ENCODE measurements around the gene BCL2A1. TPM values are rescaled to one million over a fixed set of nuclear protein-coding genes. Genes with fewer than 3 reads are reported as not detected.
A peak's percentile ranks its signal among the peaks of the same experiment; 100 is the strongest.

Gene BCL2A1
- total and polyA plus RNA-seq, 10 of the 15 experiments (the other 5 are each of a cell fraction or from before 2014, with no cell fraction given) = 181 to 570 (median 321) TPM

DNA sequence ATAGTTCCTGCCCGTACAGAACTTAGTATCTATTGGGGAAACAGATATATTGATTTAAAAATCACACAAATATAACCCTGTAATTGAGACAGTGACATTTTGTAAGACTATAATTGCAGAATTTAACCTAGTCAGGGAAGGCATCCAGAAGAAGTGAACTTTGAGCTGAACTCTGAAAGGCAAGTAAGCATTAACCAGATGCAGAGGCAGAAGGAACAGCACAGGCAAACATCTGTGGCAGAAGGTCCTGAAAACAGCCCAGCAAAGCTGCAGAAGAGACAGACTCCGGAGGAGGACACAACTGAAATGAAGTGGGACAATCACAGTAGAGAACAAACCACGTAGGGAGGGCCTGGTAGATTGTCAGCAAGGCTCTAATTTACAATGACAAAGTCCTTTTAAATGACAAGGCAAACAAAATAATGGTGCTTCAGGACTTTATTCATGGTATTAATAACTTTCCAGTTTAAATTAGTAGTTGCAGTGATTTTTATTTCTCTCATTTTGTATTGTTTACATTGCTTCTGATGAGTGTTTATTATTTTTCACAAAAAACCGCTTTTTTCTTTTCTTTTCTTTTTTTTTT, 14.5 kb downstream of the BCL2A1 start:
- DNase-seq (ENCODE audit: low read depth, low spot score) (no peak), FAIRE-seq (no peak), ATAC-seq (peak; percentile 9; the same call in 2 of the 3 replicates)
- peaks cover 6% of the 10 kb centered on the region; the same call in 1 of the 2 replicates for H3K4me1 ChIP-seq (ENCODE audit: control insufficient read depth, insufficient read depth, low read length)
- ChIA-PET RAD21 (ENCODE audit: unreplicated experiment) (interaction anchor here (1.3 to 8.3 kb wide), 3 partner anchors 9 to 103 kb away, joined by 3 to 48 read pairs (median 3); no protein-coding TSS in a partner anchor), SMC1A (ENCODE audit: uncharacterized antibody, unreplicated experiment) (interaction anchor here (0.7 to 8.0 kb wide), 10 partner anchors 9 to 62 kb away, joined by 3 to 85 read pairs (median 4); no protein-coding TSS in a partner anchor), POLR2A (interaction anchor here (0.9 to 1.9 kb wide), 5 partner anchors 8 to 33 kb away, joined by 3 to 10 read pairs (median 5); no protein-coding TSS in a partner anchor), CTCF (interaction anchor here (0.7 kb wide), 1 partner anchor 187 kb away, joined by 3 read pairs; no protein-coding TSS in a partner anchor)
- WGBS (ENCODE audit: insufficient coverage, insufficient replicate concordance, low lambda C conversion rate, missing lambda C conversion rate) = 48% methylated on average over 4 of the region's 4 CpGs
- no peak overlapping the region for H3K9ac ChIP-seq (ENCODE audit: control insufficient read depth, insufficient read depth, low read length)
- no peak overlapping the region for H3K4me3 ChIP-seq
- in situ Hi-C loops (cut with MboI) (no loop called here), intact Hi-C loops (cut with micrococcal nuclease; ENCODE audit: unreplicated experiment) (no loop called here)
- H3K79me2 ChIP-seq (ENCODE audit: control insufficient read depth, insufficient read depth, low read length) = peaks cover 9% of the 10 kb centered on the region
- BruUV-seq (replicated peaks) = no TSS peak
- H3K27me3 ChIP-seq (replicated peaks in 1 of 2; ENCODE audit: control insufficient read depth in 2 of 2, insufficient read depth in 2 of 2, low read length in 1 of 2) = no peaks in the 10 kb centered on the region
- H3K27ac ChIP-seq (ENCODE audit: control insufficient read depth, insufficient read depth) = no peak overlapping the region
- H4K20me1 ChIP-seq (ENCODE audit: control insufficient read depth, insufficient read depth) = no peaks in the 10 kb centered on the region
- H3K4me2 ChIP-seq (ENCODE audit: control insufficient read depth, insufficient read depth) = no peak overlapping the region
- TF ChIP-seq RB1 (IDR thresholded peaks at IDR 0.05; ENCODE audit: borderline replicate concordance) (no peak), EZH2 (IDR thresholded peaks at IDR 0.05; ENCODE audit: borderline replicate concordance, control insufficient read depth, low read depth, low read length) (no peak), EGR1 (IDR thresholded peaks at IDR 0.05; ENCODE audit: borderline replicate concordance in 1 of 2, low read depth in 2 of 2, low read length in 2 of 2) (no peak), WRNIP1 (IDR thresholded peaks at IDR 0.05; ENCODE audit: borderline replicate concordance, low read depth, low read length) (no peak), TCF7 (IDR thresholded peaks at IDR 0.05; ENCODE audit: borderline replicate concordance) (no peak), YBX1 (IDR thresholded peaks at IDR 0.05) (no peak), MTA3 (IDR thresholded peaks at IDR 0.05; ENCODE audit: borderline replicate concordance, low read length) (no peak), ZZZ3 (IDR thresholded peaks at IDR 0.05; ENCODE audit: control insufficient read depth, insufficient read length, low read depth) (no peak), SIN3A (IDR thresholded peaks at IDR 0.05; ENCODE audit: low read depth, low read length) (no peak), ZSCAN29 (IDR thresholded peaks at IDR 0.05) (no peak), MXI1 (IDR thresholded peaks at IDR 0.05; ENCODE audit: low read depth, low read length) (no peak)
- TF ChIP-seq, protein P1, sequence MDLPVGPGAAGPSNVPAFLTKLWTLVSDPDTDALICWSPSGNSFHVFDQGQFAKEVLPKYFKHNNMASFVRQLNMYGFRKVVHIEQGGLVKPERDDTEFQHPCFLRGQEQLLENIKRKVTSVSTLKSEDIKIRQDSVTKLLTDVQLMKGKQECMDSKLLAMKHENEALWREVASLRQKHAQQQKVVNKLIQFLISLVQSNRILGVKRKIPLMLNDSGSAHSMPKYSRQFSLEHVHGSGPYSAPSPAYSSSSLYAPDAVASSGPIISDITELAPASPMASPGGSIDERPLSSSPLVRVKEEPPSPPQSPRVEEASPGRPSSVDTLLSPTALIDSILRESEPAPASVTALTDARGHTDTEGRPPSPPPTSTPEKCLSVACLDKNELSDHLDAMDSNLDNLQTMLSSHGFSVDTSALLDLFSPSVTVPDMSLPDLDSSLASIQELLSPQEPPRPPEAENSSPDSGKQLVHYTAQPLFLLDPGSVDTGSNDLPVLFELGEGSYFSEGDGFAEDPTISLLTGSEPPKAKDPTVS (IDR thresholded peaks at IDR 0.05; ENCODE audit: low read depth, low read length) = no peak
- H2AFZ ChIP-seq (ENCODE audit: control insufficient read depth, low read depth, low read length) = peak overlapping the region; percentile 54
- peaks cover 0 to 3% of the 10 kb centered on the region in 2 experiments; a peak in 2 of 4 replicates for H3K36me3 ChIP-seq (ENCODE audit: control insufficient read depth in 2 of 2, insufficient read depth in 2 of 2, low read length in 1 of 2)
- no peaks in the 10 kb centered on the region for H3K9me3 ChIP-seq (replicated peaks; ENCODE audit: control insufficient read depth, insufficient read depth, low read length)

Measured in GM12878 (cell line).